Measurements from ENCODE around the gene GIMAP1.
A peak's percentile ranks its signal among the peaks of the same experiment; 100 is the strongest.

The GIMAP1 gene

GRCh38 chr7:150715293-150715692, 1.1 kb upstream of the GIMAP1 start:
- H3K9me3 ChIP-seq = no peaks in the 10 kb centered on the region
- H3K36me3 ChIP-seq = peaks cover 4% of the 10 kb centered on the region
- no peaks in the 10 kb centered on the region for H3K27me3 ChIP-seq
- H3K4me1 ChIP-seq (ENCODE audit: control insufficient read depth in 1 of 2, insufficient read depth in 1 of 2, low read depth in 1 of 2, low read length in 1 of 2) = peaks cover 32 to 39% of the 10 kb centered on the region in 2 experiments
- no peak overlapping the region for H3K4me3 ChIP-seq (ENCODE audit: low read depth in 1 of 2, low read length in 1 of 2)
- H3K27ac ChIP-seq = no peak overlapping the region
- no peak for TF ChIP-seq CTCF (IDR thresholded peaks at IDR 0.05)

- H3K36me3 ChIP-seq = peaks cover 4% of the 10 kb centered on the region
- H3K27ac ChIP-seq = peak overlapping the region; percentile 54
- no peak for TF ChIP-seq CTCF (IDR thresholded peaks at IDR 0.05)
- H3K4me3 ChIP-seq (ENCODE audit: low read depth in 1 of 2, low read length in 1 of 2) = no peak overlapping the region
- no peaks in the 10 kb centered on the region for H3K27me3 ChIP-seq
- H3K4me1 ChIP-seq (ENCODE audit: control insufficient read depth in 1 of 2, insufficient read depth in 1 of 2, low read depth in 1 of 2, low read length in 1 of 2) = peaks cover 32 to 39% of the 10 kb centered on the region in 2 experiments
- H3K9me3 ChIP-seq = no peaks in the 10 kb centered on the region
Measured at GRCh38 chr7:150715738-150716137, 675 bp upstream of the GIMAP1 start.

GRCh38 chr7:150716939-150717338, 526 bp downstream of the GIMAP1 start:
- peak overlapping the region; percentile 22 to 58 for H3K4me3 ChIP-seq (ENCODE audit: low read depth in 1 of 2, low read length in 1 of 2)
- H3K27ac ChIP-seq = peak overlapping the region; percentile 54
- H3K36me3 ChIP-seq = peaks cover 4% of the 10 kb centered on the region
- no peak for TF ChIP-seq CTCF (IDR thresholded peaks at IDR 0.05)
- peaks cover 32 to 39% of the 10 kb centered on the region in 2 experiments for H3K4me1 ChIP-seq (ENCODE audit: control insufficient read depth in 1 of 2, insufficient read depth in 1 of 2, low read depth in 1 of 2, low read length in 1 of 2)
- no peaks in the 10 kb centered on the region for H3K9me3 ChIP-seq
- no peaks in the 10 kb centered on the region for H3K27me3 ChIP-seq

- Histone ChIP-seq H3K9me3 (no peaks in the 10 kb centered on the region), H3K4me1 (ENCODE audit: control insufficient read depth in 1 of 2, insufficient read depth in 1 of 2, low read depth in 1 of 2, low read length in 1 of 2) (peaks cover 32 to 39% of the 10 kb centered on the region in 2 experiments), H3K4me3 (ENCODE audit: low read depth in 1 of 2, low read length in 1 of 2) (no peak overlapping the region), H3K27ac (no peak overlapping the region), H3K27me3 (no peaks in the 10 kb centered on the region), H3K36me3 (peaks cover 4% of the 10 kb centered on the region)
- no peak for TF ChIP-seq CTCF (IDR thresholded peaks at IDR 0.05)
Measured at GRCh38 chr7:150717814-150718420, 1.5 kb downstream of the GIMAP1 start.

GRCh38 chr7:150719436-150719835, 3.0 kb downstream of the GIMAP1 start:
- peaks cover 4% of the 10 kb centered on the region for H3K36me3 ChIP-seq
- TF ChIP-seq CTCF (IDR thresholded peaks at IDR 0.05) = no peak
- H3K9me3 ChIP-seq = no peaks in the 10 kb centered on the region
- no peak overlapping the region for H3K27ac ChIP-seq
- no peak overlapping the region for H3K4me3 ChIP-seq (ENCODE audit: low read depth in 1 of 2, low read length in 1 of 2)
- H3K4me1 ChIP-seq (ENCODE audit: control insufficient read depth in 1 of 2, insufficient read depth in 1 of 2, low read depth in 1 of 2, low read length in 1 of 2) = peaks cover 32 to 39% of the 10 kb centered on the region in 2 experiments
- H3K27me3 ChIP-seq = no peaks in the 10 kb centered on the region
